Adrenal gland (tissue), 5 donors: ENCODE data around the gene CEMP1.

ENCODE experiments used
- POLR2A ChIP-seq, 2 donors: fragments of 450-650 bp; IDR thresholded peaks; one replicate each; pipeline ENCODE4 v1.6.1; 2017; ENCODE audit warnings: antibody characterized with exemption in 2 of 2, mild to moderate bottlenecking in 2 of 2, moderate library complexity in 1 of 2
- TF ChIP-seq, protein P1 (sequence below), 6 experiments: fragments of 450-650 bp in 4 of 6; fragments of 200-600 bp in 2 of 6; sonication (generic) in 1 of 6; IDR thresholded peaks; 1 replicate in 5 of 6; 2 replicates in 1 of 6; pipeline versions ENCODE4 v1.5.1 to v1.8.0; 2016 to 2021; ENCODE audit warnings: antibody characterized with exemption in 6 of 6, mild to moderate bottlenecking in 2 of 6, moderate library complexity in 1 of 6
- donor health status: DM: no; HTN: no; CAD: no.

DNA sequence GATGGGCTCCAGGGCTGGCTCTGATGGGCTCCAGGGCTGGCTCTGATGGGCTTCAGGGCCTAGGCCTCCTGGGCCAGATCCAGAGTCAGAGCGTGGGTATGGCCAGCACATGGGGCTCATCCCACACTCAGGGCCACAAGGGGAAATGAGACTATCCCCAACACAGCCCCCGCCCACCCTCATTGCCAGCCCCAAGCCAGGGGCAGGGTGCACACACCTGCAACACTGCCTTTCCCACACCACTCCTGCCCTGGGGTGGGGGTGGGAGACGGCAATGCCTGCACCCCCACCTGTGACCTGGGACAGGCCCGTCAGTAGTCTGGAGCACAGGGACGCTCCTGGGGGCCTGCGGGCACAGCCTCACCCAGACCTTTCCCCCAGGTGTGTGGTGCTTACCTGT lies 31.8 kb downstream of the CEMP1 start:
- TF ChIP-seq, protein P1, sequence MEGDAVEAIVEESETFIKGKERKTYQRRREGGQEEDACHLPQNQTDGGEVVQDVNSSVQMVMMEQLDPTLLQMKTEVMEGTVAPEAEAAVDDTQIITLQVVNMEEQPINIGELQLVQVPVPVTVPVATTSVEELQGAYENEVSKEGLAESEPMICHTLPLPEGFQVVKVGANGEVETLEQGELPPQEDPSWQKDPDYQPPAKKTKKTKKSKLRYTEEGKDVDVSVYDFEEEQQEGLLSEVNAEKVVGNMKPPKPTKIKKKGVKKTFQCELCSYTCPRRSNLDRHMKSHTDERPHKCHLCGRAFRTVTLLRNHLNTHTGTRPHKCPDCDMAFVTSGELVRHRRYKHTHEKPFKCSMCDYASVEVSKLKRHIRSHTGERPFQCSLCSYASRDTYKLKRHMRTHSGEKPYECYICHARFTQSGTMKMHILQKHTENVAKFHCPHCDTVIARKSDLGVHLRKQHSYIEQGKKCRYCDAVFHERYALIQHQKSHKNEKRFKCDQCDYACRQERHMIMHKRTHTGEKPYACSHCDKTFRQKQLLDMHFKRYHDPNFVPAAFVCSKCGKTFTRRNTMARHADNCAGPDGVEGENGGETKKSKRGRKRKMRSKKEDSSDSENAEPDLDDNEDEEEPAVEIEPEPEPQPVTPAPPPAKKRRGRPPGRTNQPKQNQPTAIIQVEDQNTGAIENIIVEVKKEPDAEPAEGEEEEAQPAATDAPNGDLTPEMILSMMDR (IDR thresholded peaks at IDR 0.05): no peak
- TF ChIP-seq POLR2A (IDR thresholded peaks at IDR 0.05): no peak
